Stimulated activated CD4-positive, alpha-beta T cell treated with anti-CD3 and anti-CD28 coated beads, Interleukin-4, amount 100 ng/mL, for 4 hours (primary cell): Measurements from ENCODE around the gene SLC35E2B.
A peak's percentile ranks its signal among the peaks of the same experiment; 100 is the strongest.
"Not testable (repeated sequence)": the region's sequence is repeated elsewhere in the genome, so short reads cannot be mapped to it uniquely, and the experiment has no call there.

Experiments used
- DNase-seq, 2 experiments: peaks; one replicate each; pipeline ENCODE4 v3.0.0-alpha.2; 2020

The SLC35E2B gene

DNA sequence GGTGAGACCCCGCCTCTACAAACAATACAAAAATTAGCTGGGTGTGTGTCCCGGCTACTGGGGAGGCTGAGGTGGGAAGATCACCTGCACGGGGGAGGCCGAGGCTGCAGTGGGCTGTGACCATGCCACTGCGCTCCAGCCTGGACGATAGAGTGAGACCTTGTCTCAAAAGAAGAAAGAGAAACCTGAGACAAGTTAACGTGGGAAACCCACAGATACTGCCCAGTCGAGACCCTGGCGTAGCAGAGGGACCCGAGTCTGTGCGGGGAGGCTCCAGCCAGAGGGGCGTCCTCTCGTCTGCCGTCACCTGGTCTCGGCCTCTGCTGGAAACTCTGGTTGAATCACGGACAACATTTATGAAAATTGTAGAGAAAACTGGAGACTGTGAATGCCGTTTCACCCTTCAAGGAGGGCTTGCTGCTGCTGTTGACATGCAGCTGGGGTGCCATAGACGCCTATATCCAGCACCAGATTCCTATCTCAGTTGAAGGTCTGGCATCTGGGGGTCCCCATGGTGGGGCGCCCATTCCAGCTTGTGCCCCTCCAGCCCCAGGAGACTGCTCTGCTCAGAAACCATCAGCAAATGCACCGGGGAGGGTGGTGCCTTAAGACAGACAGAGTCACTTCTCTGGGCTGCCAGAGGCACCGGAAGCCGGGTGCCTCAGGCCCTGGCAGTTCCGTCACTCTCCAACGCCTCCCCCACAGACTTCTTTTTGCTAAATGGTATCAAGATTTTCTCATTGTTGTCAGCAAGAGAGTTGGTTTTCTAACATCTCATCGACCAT lies 20.2 kb downstream of the SLC35E2B start:
- no peak for DNase-seq

DNA sequence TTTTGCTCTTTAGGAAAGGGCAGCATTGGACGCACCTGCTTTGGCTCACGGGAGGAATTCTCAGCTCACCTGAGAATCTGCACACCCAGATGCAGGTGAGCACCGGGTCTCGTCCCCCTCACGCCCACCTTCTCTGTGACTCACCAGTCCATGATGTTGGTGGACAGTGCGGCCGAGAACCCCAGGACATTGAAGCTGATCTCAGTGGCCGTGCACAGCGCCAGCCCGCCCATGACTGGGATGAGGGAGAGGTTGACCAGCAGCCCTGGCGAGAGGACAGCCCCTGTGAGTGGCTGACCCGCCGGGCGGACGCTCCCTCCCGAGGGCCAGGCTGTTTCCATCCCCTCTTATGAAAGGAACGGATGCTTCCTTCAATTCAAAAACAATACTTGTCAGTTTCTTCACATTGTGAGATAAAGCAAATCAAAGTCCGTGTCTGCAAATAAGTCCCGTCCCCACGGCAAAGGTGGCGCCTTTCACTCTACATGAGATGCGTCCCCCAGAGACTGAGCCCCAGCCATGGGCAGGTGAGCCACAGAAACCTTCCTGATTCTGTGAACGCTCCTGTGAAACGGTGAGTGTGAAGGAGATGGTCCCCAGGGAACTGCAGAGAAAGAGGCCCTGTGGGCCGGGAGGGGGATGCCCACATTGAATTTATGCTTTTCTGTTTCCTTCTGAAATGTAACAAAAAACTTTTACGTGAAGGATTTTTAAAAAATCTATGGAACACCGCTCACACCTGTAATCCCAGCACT lies 21.1 kb downstream of the SLC35E2B start:
- no peak for DNase-seq

DNA sequence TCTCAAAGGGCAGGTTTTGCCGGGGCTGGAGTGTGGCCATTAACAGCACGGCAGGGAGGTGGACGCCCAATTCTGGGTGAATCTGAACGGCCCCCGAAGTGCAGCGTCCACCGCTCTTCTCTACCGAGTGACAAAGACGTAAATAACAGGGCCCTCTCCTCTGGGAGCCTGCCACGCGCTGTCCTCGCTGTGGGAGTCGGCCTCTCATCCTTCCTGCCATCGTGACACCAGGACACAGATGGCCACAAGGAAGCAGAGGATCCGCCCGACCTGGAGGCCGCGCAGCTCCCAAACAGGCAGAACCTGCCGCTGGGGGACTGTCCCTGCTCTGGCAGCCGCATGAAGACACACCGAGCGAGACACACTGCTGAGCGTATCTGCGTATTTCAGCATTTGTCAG lies 21.7 kb downstream of the SLC35E2B start:
- DNase-seq: no peak

DNA sequence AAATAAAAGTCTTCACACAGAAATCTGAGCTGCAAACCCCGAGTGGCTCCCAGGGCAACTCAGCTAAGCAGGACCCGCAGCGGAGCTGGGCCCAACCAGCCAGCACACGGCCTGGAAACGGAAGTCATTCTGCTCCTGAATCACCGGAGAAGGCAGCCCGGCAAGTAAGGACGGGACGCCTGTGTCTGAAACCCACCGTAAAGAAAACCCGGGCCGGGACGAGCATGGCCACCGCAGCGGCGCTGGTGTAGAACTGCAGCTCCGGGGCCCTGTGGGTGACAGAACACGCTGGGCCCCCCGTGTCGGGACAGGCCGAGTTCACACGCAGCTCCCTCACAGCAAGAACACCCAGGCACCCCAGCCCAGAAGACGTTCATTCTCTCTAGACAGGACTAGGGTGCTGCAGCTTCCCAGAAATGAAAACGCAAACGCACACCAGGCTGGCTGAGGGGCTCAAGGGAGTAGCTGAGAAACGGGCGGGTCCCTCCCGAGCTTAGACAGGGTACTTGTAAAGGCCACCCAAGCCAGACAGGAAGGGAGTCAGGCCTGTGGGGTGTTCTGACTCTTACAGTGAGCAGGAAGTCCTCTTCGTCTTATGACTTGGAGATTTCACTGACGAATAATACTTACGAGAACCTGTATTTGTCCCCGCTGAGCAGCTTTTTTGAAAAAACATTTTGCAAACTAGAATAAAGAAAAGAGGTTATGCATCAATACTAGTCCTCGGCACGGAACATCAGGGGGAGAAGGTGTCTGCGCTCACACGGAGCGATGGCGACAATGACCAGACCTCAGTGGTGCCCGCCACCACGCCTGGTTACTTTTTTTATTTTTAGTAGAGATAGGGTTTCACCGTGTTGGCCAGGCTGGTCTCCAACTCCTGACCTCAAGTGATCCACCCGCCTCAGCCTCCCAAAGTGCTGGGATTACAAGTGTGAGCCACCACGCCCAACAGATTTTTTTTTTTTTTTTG lies 22.8 kb downstream of the SLC35E2B start:
- DNase-seq: no peak

DNA sequence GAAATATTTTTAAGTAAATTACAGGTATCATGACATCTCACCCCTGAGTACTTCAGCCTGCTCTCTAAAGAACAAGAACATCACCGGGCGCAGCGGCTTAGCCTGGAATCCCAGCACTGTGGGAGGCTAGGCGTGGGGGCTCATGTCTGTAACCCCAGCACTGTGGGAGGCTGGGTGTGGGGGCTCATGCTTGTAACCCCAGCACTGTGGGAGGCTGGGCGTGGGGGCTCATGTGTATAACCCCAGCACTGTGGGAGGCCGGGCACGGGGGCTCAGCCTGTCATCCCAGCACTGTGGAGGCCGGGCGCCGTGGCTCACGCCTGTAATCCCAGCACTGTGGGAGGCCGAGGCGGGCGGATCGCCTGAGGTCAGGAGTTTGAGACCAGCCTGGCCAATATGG lies 26.1 kb downstream of the SLC35E2B start:
- DNase-seq: no peak

DNA sequence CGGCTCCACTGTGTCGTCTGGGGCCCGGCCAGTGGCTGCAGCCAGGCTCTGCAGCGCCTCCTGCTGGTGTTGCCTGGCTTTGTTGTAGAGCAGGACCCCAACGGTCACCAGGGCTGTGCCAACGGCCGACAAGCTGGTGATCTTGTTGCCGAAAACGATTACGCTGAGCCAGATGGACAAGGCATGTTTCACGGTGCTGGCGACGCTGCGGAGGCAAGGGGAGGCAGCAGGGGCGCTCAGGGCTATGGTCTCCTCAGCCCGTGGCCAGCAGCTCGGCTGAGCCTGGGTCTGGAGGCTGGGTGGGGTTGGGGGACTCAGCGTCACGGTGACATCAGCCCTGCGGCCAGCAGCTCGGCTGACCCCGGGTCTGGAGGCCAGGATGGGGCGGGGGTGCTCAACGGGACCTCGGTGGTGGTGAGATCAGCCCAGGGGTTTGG lies 26.8 kb downstream of the SLC35E2B start:
- DNase-seq: peak in 1 of 2 experiments; percentile 25

DNA sequence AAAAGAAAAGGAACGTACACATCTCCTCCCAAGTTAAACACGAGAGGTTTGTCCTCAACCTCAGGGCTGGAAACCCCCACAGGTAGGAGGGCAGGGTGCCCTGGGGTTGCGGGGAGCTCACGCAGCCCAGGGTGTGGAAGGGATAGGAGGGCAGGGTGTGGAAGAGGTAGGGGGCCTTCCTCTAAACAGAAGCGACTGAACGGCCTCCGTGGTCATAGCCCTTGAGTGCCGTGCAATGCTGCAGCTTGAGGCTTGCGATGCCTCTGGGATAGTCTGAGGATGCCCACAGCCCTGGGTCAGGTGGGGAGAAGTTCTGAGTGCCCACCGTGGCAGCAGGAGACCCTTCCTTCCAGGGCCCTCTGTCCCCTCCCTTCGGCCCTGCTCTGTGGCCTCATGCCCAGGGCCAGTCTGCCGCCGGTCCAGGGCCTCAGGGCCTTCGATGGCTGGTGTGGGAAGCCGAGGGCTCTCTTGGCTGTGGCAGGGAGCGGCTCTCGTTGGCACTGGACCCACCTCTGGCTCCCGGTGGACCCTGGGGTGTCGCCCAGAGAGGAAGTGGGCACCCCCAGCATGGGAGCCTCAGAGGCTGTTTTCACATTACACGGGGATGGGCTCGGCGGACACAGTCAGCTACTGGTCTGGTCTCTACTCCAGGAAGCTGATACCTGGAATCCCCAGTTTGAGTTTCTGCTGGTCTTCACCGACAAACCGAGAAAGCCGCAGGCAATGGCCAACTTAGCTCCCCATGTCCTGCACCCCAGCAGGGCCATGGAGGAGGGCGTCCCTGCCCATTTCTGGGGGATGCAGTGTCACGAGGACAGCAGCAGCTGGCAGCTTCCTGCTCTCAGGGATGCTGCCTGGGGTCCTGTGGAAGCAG lies 27.4 kb downstream of the SLC35E2B start:
- DNase-seq: no peak

DNA sequence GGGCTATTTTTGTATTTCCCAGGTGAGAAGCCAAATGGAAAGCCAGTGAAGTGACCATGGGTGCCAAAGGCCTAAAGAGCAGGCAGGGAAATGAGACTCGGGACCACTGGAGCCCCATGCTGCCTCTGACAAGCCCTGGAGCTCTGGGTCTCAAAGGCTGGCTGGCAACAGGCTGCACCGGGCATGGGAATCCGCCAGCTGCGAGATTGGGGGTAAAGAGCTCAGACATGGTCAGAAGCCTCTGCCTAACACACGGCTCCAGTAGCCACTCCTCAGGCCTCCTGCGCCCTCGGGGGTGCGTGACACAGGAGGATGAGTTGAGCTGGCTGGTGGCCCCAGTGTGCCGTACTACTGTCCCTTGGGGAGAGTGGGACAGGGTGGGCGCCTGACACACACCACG lies 28.3 kb downstream of the SLC35E2B start:
- DNase-seq: not testable (repeated sequence)

DNA sequence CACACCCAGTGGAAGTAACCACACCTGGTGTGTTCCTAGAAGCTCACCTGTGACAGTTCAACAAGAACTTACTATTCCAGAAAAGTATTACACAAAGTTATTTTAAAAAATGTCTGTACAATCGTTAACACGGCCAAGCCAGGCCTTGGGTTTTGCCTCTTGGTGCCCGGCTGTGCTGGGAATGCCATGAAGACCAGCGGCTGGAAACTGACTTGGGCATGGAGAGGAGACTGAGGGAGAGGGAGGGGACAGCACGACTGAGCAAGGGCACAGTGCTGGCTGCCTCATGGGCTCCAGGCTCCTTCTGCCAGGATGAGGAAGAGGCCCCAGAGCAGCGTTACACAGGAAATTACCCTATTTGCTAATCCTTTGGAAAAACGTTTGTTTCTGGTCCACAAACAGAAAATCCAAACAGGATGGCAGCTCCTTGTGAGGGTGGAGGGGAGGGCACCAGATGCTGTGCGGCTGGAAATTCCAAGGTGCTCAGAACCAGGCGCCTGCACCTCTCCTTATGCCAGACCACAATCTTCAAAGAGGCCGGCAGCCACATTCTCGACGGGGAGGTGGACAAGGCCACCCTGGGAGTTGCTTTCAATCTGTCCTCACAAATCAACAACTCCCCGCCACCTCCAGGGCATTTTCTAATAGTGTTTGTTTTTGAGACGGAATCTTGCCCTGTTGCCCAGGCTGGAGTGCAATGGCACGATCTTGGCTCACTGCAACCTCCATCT lies 29.6 kb downstream of the SLC35E2B start:
- DNase-seq: not testable (repeated sequence)

DNA sequence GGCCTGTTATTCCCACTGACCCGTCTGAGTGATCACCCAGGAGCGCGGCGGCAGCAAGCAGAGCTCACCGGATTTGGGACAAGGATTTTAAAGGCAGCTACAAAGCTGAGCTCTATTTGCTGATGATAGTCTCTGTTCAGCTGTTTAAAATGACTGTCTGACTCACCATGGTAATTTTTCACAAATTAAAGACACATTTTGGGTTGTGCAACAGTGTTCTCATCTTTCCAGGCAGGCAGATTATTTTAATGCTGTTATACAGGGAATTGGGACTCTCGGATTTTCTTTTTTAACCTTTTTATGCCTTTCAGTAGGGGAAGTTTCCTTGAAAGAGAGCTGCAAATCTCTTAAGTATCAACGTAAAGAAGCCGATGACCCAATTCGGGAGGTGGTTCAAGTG lies 30.2 kb downstream of the SLC35E2B start:
- not testable (repeated sequence) for DNase-seq

DNA sequence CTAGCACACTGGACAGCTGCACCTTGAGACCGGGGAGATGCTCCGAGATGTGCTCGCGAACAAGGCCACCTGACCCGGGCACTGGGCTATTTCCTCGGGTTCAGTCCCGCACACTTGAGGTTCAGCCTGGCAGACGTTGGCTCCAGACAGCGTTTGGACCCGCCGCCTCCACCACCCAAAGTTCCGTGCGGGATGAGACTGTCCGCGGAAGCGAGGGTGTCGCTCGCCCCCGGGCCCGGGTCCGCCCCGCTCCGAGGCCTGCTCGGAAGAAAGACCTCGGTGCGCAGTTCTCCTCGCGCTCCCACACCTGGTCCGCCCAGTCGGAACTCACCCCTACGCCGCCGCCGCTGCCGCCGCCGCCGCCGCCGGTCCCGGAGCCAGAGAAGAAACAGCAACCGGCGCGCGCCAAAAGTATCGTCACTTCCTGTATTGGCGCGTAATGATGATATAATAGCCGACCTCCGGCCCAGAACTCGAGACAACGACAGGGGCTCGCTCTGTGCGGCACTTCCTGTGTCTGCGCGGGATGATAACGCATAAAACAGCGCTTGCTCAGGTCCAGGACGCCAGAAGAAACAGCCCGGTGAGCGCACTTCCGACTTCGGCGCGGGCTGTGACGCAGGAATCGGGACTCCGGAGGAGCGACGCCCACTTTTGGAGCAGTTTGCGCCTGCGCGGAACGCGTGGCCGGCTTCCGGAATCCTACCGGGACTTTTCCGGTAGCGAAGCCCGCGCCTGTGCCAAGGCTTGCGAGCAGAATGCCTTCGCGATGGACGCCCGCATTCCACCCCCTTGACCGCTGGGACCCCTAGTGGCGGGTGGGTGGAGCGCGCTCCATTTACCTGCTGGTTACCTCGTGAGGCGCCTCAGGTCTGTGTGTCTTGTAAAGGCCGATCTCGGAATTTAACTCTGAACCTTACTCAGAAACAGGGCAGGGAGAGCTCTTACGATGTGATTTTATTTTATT lies 33.7 kb downstream of the SLC35E2B start, which contains the start of gene CDK11B:
Gene CDK11B (minus strand): TSS at position 422 of the 967 bp plus-strand sequence. CDS start 1,519 bp downstream, outside the sequence.
- DNase-seq: peak; percentile 98 to 99

DNA sequence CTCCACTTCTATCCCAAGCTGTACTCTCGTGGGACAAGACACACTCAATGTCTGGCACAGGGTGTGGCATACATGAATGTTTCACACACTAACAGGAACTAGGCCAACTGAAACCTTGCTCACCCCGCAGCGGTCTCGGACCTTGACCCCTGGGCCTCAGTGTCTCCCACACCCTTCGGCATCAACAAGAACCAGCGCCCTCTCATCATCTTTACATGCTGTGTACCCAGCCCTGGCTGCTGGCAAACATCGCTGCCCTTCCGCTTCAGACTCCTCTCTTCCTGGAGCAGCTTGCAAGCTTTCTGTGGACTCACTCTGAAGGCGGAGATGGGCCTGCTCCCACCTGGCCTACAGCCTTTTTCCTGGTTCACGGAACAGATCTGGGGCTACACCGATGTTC lies 44.3 kb downstream of the SLC35E2B start:
- not testable (repeated sequence) for DNase-seq

DNA sequence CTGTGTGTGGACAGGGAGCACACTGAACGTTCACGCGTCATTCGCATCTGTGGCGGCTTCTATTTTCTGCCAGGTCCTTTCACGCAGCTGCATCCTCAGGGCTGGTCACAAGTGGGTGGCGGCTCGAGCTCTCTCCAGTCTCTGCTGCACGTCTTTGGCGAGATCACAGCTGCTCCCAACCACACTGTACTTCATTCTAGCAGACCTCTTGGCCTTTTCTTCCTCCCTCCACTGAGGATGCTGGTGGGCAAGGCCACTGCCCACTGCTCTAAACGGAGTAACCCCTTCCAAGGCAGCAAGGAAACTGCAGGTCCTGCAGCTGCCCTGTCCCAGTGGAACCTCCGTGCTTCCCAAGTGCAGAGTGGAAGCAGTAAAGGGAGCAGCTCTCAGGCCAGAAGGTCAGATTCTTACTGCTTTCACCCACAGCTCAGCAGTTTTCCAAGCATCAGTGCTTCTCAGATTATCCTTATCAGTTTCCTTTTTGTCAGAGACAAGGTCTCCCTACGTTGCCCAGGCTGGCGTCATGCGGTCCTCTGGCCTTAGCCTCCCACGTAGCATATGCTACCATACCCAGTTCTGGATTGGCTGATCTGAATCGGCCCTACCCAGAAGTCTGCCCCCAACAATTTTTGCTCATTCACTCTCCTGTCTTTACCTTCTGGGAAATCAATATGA lies 44.9 kb downstream of the SLC35E2B start:
- not testable (repeated sequence) for DNase-seq

DNA sequence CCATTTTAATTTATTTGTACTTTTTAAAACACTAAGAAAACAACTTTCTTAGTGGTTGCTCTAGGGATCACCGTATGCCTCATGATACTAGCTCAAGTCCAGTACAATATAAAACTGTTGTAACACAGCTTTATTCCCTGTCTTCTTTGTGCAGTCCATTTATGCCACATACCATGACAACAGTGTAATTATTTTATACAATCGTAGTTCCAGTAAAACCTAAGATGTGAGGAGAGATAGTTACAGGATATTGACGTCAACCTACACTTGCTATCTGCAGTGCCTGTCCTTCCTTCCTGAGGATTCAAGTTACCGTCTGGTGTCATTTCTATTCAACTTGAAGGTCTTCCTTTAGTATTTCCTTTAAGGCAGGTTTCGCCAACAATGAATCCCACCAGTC lies 46.3 kb downstream of the SLC35E2B start:
- DNase-seq: not testable (repeated sequence)

DNA sequence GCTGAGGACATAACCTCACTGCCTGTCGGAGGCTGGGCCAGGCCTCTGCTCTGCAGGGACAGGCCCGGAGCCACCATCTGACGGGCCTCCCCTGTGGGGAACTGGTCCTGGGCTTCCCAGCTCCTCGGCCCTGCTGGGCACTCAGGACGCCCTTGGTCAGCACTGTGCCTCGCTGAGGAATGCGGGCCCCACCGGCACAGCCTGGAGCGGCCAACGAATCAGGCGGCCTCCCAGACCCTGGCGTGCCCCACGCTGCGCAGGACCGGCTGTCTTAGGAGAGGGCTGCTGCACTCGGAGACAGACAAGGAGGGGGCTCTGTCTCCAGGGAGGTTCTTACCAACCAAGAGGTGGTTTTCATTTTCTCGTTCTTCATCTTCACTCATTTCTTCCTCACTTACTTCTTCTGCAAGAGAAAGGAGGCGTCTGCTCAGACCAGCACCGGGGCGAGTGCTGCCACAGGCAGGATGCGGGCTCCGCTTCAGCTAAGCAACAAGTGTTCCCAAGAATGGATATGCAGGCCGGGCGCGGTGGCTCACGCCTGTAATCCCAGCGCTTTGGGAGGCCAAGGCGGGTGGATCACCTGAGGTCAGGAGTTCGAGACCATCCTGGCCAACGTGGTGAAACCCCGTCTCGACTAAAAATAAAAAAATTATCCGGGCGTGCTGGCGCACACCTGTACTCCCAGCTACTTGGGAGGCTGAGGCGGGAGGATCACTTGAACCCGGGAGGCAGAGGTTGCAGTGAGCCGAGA lies 51.7 kb downstream of the SLC35E2B start:
- not testable (repeated sequence) for DNase-seq

DNA sequence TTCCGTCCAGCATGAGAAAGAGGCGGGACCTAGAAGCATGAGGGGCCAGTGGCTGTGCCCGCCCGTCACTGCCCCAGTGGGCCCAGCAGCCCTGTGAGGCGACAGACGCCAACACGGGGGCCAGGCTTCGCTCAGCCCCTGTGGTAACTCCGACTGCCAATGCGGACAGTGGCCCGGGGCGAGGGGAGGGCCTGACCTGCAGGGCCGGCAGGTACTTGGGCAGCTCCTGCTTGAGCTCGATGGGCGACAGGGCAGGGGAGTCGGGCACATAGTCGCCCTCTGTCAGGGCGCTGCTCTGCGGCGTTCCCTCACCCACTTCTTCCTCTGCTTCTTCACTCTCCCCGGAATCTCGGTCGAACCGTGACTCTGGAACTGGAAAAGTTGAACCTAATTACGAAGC lies 52.5 kb downstream of the SLC35E2B start:
- not testable (repeated sequence) for DNase-seq

DNA sequence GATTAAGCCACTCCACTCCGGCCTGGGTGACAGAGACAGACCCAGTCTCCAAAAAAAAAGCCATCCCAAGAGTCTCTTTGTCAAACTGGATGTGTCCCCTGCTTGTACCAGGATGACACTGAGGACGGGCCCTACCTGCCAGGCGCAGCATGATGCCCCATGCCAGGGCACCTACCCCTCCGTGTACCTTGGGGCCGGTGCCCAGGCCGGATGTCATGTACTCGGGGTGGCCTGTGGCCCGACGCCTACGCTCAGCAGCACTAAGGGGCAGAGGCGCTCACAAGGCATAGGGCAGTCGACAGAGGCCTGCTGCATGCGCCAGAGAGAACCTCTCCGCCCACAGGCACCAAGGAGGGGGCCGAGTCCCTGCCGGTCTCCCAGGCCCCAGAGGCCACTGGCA lies 53.2 kb downstream of the SLC35E2B start:
- not testable (repeated sequence) for DNase-seq

DNA sequence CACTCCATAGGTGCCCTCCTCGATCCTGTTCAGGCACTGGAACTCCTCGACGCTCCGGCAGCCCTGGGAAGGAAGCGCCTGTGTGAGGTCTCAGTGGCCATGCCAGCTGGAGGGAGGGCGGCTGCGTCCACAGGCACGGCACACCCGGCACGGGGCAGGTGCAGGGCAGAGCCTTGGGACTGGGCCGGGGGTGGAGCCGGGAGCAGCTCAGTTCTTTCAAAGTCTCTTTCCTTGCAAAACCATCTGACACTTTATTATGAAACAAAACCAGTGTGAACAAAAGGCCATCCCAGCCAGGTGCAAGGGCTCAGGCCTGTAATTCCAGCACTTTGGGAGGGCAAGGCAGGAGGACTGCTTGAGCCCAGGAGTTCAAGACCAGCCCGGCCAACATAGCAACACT lies 54.1 kb downstream of the SLC35E2B start:
- not testable (repeated sequence) for DNase-seq
